Natural killer cell (primary cell): Measurements from ENCODE around the gene RTCA. TPM values are rescaled to one million over a fixed set of nuclear protein-coding genes. Genes with fewer than 3 reads are reported as not detected.

Source experiments
- ATAC-seq, 3 donors: fragments of 150-1000 bp in 2 of 3; fragments of 200-7000 bp in 1 of 3; cut with Tn5 transposase; 1 replicate in 1 of 3; 2 replicates in 2 of 3; pipeline ENCODE4 v1.10.0; 2021; ENCODE audit warnings: mild to moderate bottlenecking in 2 of 3, moderate library complexity in 2 of 3
- DNase-seq, 2 donors: peaks; one replicate each; pipeline versions ENCODE4 v3.0.0 to v3.0.0-alpha.2; 2013 to 2021; ENCODE audit warnings: mixed read lengths in 1 of 2
- H3K27ac ChIP-seq: one replicate; pipeline ENCODE4 v1.5.1; 2013; ENCODE audit warnings: mild to moderate bottlenecking, low read length
- H3K27me3 ChIP-seq: one replicate; pipeline ENCODE4 v1.6.1; 2013; ENCODE audit warnings: low read length; ENCODE audit not compliant: control insufficient read depth, insufficient read depth
- H3K36me3 ChIP-seq: one replicate; pipeline ENCODE4 v1.6.1; 2013; ENCODE audit warnings: low read length; ENCODE audit not compliant: control insufficient read depth, insufficient read depth
- H3K4me1 ChIP-seq: one replicate; pipeline ENCODE4 v1.6.1; 2013; ENCODE audit warnings: low read length; ENCODE audit not compliant: control insufficient read depth, insufficient read depth
- H3K4me3 ChIP-seq: one replicate; pipeline ENCODE4 v1.5.1; 2013; ENCODE audit warnings: low read length
- H3K9me3 ChIP-seq: one replicate; pipeline ENCODE4 v1.6.1; 2013; ENCODE audit warnings: low read length; ENCODE audit not compliant: control insufficient read depth, insufficient read depth
- H3K27ac Mint-ChIP-seq, 2 donors: one replicate each; pipeline ENCODE4 v1.8.0; 2022; ENCODE audit warnings: mild to moderate bottlenecking in 2 of 2, mixed read lengths in 2 of 2, moderate library complexity in 1 of 2
- H3K27me3 Mint-ChIP-seq, 2 donors: one replicate each; pipeline ENCODE4 v1.8.0; 2022; ENCODE audit warnings: low read depth in 2 of 2, mixed read lengths in 2 of 2
- H3K36me3 Mint-ChIP-seq: one replicate; pipeline ENCODE4 v1.8.0; 2022; ENCODE audit warnings: mixed read lengths
- H3K4me1 Mint-ChIP-seq, 2 donors: one replicate each; pipeline ENCODE4 v1.8.0; 2022; ENCODE audit warnings: mixed read lengths in 2 of 2
- H3K4me3 Mint-ChIP-seq: one replicate; pipeline ENCODE4 v1.8.0; 2022; ENCODE audit warnings: mild to moderate bottlenecking, moderate library complexity, mixed read lengths
- H3K9me3 Mint-ChIP-seq, 2 donors: one replicate each; pipeline ENCODE4 v1.8.0; 2022; ENCODE audit warnings: mixed read lengths in 2 of 2
- WGBS: methylation state at CpG from one replicate; pipeline ENCODE4 v1.1.7; 2013; ENCODE audit warnings: missing lambda C conversion rate; ENCODE audit not compliant: insufficient coverage; 5-methylcytosine and 5-hydroxymethylcytosine counted together
- intact Hi-C: fragments of 100-400 bp; cut with micrococcal nuclease; formaldehyde crosslinking; loops from one replicate; pipeline ENCODE4 v1.14.2; 2022
- total RNA-seq, 4 donors: library from RNA; stranded (reverse); fragments of 120-200 nt in 1 of 4; gene quantifications; one replicate each; pipeline versions ENCODE4 v1.2.3 to v1.2.4, GENCODE V29; 2013 to 2022
- TF ChIP-seq, protein P1 (sequence below): fragments of 200-600 bp; IDR thresholded peaks from one replicate; pipeline ENCODE4 v1.8.0; 2022; ENCODE audit warnings: antibody characterized with exemption

The RTCA gene
- total RNA-seq, 3 donors from 2014 or later (not counting 1 experiment from before 2014, with no cell fraction given): 49.3 to 60.8 (median 52.3) TPM

GRCh38 chr1:100279358-100279923 lies 13.4 kb downstream of the RTCA start:
- WGBS: 94% methylated on average over 3 of the region's 3 CpGs
- no peak for ATAC-seq
- Mint-ChIP-seq H3K4me3 (no peak overlapping the region), H3K27me3 (no peaks in the 10 kb centered on the region), H3K27ac (peak overlapping the region; percentile 45 to 62), H3K36me3 (peaks cover 13% of the 10 kb centered on the region), H3K4me1 (peaks cover 10 to 15% of the 10 kb centered on the region in 2 donors), H3K9me3 (no peaks in the 10 kb centered on the region)
- Histone ChIP-seq H3K36me3 (peaks cover 75% of the 10 kb centered on the region), H3K4me1 (no peaks in the 10 kb centered on the region), H3K9me3 (no peaks in the 10 kb centered on the region), H3K27ac (no peak overlapping the region), H3K27me3 (no peaks in the 10 kb centered on the region), H3K4me3 (no peak overlapping the region)
- intact Hi-C loops: loop anchor here (5.0 kb wide), 1 partner anchor 178 kb away; no protein-coding TSS in a partner anchor
- DNase-seq: no peak
- TF ChIP-seq, protein P1, sequence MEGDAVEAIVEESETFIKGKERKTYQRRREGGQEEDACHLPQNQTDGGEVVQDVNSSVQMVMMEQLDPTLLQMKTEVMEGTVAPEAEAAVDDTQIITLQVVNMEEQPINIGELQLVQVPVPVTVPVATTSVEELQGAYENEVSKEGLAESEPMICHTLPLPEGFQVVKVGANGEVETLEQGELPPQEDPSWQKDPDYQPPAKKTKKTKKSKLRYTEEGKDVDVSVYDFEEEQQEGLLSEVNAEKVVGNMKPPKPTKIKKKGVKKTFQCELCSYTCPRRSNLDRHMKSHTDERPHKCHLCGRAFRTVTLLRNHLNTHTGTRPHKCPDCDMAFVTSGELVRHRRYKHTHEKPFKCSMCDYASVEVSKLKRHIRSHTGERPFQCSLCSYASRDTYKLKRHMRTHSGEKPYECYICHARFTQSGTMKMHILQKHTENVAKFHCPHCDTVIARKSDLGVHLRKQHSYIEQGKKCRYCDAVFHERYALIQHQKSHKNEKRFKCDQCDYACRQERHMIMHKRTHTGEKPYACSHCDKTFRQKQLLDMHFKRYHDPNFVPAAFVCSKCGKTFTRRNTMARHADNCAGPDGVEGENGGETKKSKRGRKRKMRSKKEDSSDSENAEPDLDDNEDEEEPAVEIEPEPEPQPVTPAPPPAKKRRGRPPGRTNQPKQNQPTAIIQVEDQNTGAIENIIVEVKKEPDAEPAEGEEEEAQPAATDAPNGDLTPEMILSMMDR: no peak

- Histone ChIP-seq H3K4me3 (no peak overlapping the region), H3K27ac (no peak overlapping the region), H3K27me3 (no peaks in the 10 kb centered on the region), H3K36me3 (peaks cover 76% of the 10 kb centered on the region), H3K4me1 (no peaks in the 10 kb centered on the region), H3K9me3 (no peaks in the 10 kb centered on the region)
- intact Hi-C loops: loop anchor here (5.0 kb wide), 1 partner anchor 177 kb away; no protein-coding TSS in a partner anchor
- no peaks in the 10 kb centered on the region for H3K27me3 Mint-ChIP-seq
- peaks cover 10 to 15% of the 10 kb centered on the region in 2 donors for H3K4me1 Mint-ChIP-seq
- TF ChIP-seq, protein P1: no peak
- ATAC-seq (no peak), DNase-seq (no peak)
- 94% methylated on average over 2 of the region's 2 CpGs for WGBS
- H3K27ac Mint-ChIP-seq: peak overlapping the region in 1 of 2 donors; percentile 1
- H3K4me3 Mint-ChIP-seq: no peak overlapping the region
- H3K36me3 Mint-ChIP-seq: peaks cover 13% of the 10 kb centered on the region
- H3K9me3 Mint-ChIP-seq: no peaks in the 10 kb centered on the region
Measured at GRCh38 chr1:100279954-100280682, 14.1 kb downstream of the RTCA start.

GRCh38 chr1:100284591-100284990 lies 18.6 kb downstream of the RTCA start:
- H3K4me3 ChIP-seq: no peak overlapping the region
- H3K27ac ChIP-seq: no peak overlapping the region
- H3K27me3 ChIP-seq: no peaks in the 10 kb centered on the region
- Mint-ChIP-seq H3K27me3 (no peaks in the 10 kb centered on the region), H3K36me3 (peaks cover 15% of the 10 kb centered on the region), H3K9me3 (no peaks in the 10 kb centered on the region), H3K4me3 (no peak overlapping the region), H3K4me1 (no peaks in the 10 kb centered on the region), H3K27ac (no peak overlapping the region)
- H3K36me3 ChIP-seq: peaks cover 72% of the 10 kb centered on the region
- intact Hi-C loops: no loop called here
- TF ChIP-seq, protein P1: no peak
- no peaks in the 10 kb centered on the region for H3K4me1 ChIP-seq
- WGBS: 98% methylated on average over 4 of the region's 5 CpGs
- no peak for DNase-seq
- ATAC-seq: no peak
- no peaks in the 10 kb centered on the region for H3K9me3 ChIP-seq
